Neural cell (in vitro differentiated cells): ENCODE results near the gene KDM4C. TPM values are rescaled to one million over a fixed set of nuclear protein-coding genes. Genes with fewer than 3 reads are reported as not detected.
"Not testable (repeated sequence)": the region's sequence is repeated elsewhere in the genome, so short reads cannot be mapped to it uniquely, and the experiment has no call there.

Source experiments
- H2AFZ ChIP-seq: fragments of 200-600, 300-800 bp; sonication (generic), shearing (Covaris generic); 2 replicates; pipeline ENCODE4 v1.6.0; 2014; ENCODE audit warnings: low read depth, mild to moderate bottlenecking, antibody characterized with exemption, low read length, moderate library complexity
- H3F3A ChIP-seq: fragments of 200-600 bp; shearing (Covaris generic); 2 replicates; pipeline ENCODE4 v1.6.1; 2016; ENCODE audit warnings: mild to moderate bottlenecking, moderate library complexity, mixed read lengths, antibody characterized with exemption, low read length; ENCODE audit not compliant: insufficient read depth, poor library complexity, severe bottlenecking
- H3K27ac ChIP-seq: fragments of 200-600, 300-800 bp; sonication (generic), shearing (Covaris generic); 2 replicates; pipeline ENCODE4 v1.5.1; 2014; ENCODE audit warnings: mild to moderate bottlenecking, low read length, moderate library complexity
- H3K27me3 ChIP-seq: fragments of 300-800, 200-600 bp; sonication (generic), shearing (Covaris generic); 2 replicates; pipeline ENCODE4 v1.6.0; 2014; ENCODE audit warnings: mild to moderate bottlenecking, low read depth, low read length, moderate library complexity; ENCODE audit not compliant: insufficient read depth
- H3K36me3 ChIP-seq: fragments of 300-800, 200-600 bp; sonication (generic), shearing (Covaris generic); 2 replicates; pipeline ENCODE4 v1.5.1; 2014; ENCODE audit warnings: mild to moderate bottlenecking, antibody characterized with exemption, low read length, moderate library complexity; ENCODE audit not compliant: insufficient read depth
- H3K4me2 ChIP-seq: fragments of 300-800, 200-600 bp; sonication (generic), shearing (Covaris generic); 2 replicates; pipeline ENCODE4 v1.6.0; 2014; ENCODE audit warnings: mild to moderate bottlenecking, low read length
- H3K4me3 ChIP-seq: fragments of 300-800, 200-600 bp; sonication (generic), shearing (Covaris generic); 2 replicates; pipeline ENCODE4 v1.5.1; 2014; ENCODE audit warnings: mild to moderate bottlenecking, low read length, moderate library complexity
- H3K79me2 ChIP-seq: fragments of 200-600 bp; shearing (Covaris generic); replicated peaks from 2 replicates; pipeline ENCODE4 v1.6.0; 2014; ENCODE audit warnings: mild to moderate bottlenecking, low read length, moderate library complexity; ENCODE audit not compliant: insufficient read depth
- H3K9ac ChIP-seq: fragments of 300-800, 200-600 bp; sonication (generic), shearing (Covaris generic); 2 replicates; pipeline ENCODE4 v1.6.1; 2016; ENCODE audit warnings: mild to moderate bottlenecking, low read length, mixed read lengths
- H3K9me2 ChIP-seq: fragments of 200-600 bp; shearing (Covaris generic); 2 replicates; pipeline ENCODE4 v1.6.1; 2016; ENCODE audit warnings: mild to moderate bottlenecking, low read length, mixed read lengths; ENCODE audit not compliant: insufficient read depth
- H3K9me3 ChIP-seq: fragments of 200-600, 300-800 bp; sonication (generic), shearing (Covaris generic); 2 replicates; pipeline ENCODE4 v1.6.1; 2016; ENCODE audit warnings: mild to moderate bottlenecking, mixed run types, low read length, moderate library complexity, mixed read lengths
- H4K20me1 ChIP-seq: fragments of 200-600 bp; shearing (Covaris generic); 2 replicates; pipeline ENCODE4 v1.6.1; 2016; ENCODE audit warnings: mild to moderate bottlenecking, mixed run types; ENCODE audit not compliant: insufficient read depth
- EP300 ChIP-seq: fragments of 450-650 bp; conservative IDR thresholded peaks from 2 replicates; pipeline ENCODE4 v1.6.1; 2014; ENCODE audit warnings: antibody characterized with exemption, mild to moderate bottlenecking, moderate library complexity; ENCODE audit not compliant: poor library complexity, severe bottlenecking
- EZH2 ChIP-seq: fragments of 200-600, 300-800 bp; shearing (Covaris generic), sonication (generic); IDR thresholded peaks from 2 replicates; pipeline ENCODE4 v1.6.1; 2014; ENCODE audit warnings: antibody characterized with exemption, low read length, borderline replicate concordance, mild to moderate bottlenecking; ENCODE audit not compliant: insufficient read depth, poor library complexity, severe bottlenecking
- POLR2AphosphoS5 ChIP-seq: IDR thresholded peaks from 2 replicates; pipeline ENCODE4 v1.6.1; 2012
- RAD21 ChIP-seq: fragments of 450-650 bp; conservative IDR thresholded peaks from 2 replicates; pipeline ENCODE4 v1.6.1; 2014; ENCODE audit warnings: antibody characterized with exemption, mild to moderate bottlenecking, moderate library complexity
- SMC3 ChIP-seq: fragments of 450-650 bp; conservative IDR thresholded peaks from 2 replicates; pipeline ENCODE4 v1.6.1; 2014; ENCODE audit warnings: antibody characterized with exemption, mild to moderate bottlenecking, moderate library complexity; ENCODE audit not compliant: poor library complexity
- TAF1 ChIP-seq: IDR thresholded peaks from 2 replicates; pipeline ENCODE4 v1.6.1; 2012; ENCODE audit warnings: low read depth
- polyA plus RNA-seq: library from polyadenylated mRNA; depleted of rRNA; stranded (reverse); fragments of >200 nt; gene quantifications from 2 replicates; pipeline ENCODE4 v1.2.3, GENCODE V29; 2014
- TF ChIP-seq, protein P1 (sequence below): IDR thresholded peaks from 2 replicates; pipeline ENCODE4 v1.6.1; 2012; ENCODE audit warnings: borderline replicate concordance

Gene KDM4C
- polyA plus RNA-seq, 1 donor from 2014 or later, result 21.1 TPM

DNA sequence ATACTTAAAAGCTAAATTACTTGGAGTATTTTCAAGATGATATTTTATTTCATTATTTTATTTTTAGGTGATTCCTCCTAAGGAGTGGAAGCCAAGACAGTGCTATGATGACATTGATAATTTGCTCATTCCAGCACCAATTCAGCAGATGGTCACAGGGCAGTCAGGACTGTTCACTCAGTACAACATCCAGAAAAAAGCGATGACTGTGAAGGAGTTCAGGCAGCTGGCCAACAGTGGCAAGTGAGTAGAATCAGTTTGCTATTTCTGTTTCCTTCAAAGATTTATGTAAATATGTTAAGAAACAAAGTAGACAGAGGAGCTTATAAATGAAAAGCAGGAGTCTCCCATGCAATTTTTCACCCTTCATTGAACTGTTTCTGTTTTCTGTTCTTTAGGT, 47.8 kb downstream of the KDM4C start (continued):
- TF ChIP-seq EZH2, result no peak
- no peak for TF ChIP-seq RAD21
- TF ChIP-seq POLR2AphosphoS5, result no peak

DNA sequence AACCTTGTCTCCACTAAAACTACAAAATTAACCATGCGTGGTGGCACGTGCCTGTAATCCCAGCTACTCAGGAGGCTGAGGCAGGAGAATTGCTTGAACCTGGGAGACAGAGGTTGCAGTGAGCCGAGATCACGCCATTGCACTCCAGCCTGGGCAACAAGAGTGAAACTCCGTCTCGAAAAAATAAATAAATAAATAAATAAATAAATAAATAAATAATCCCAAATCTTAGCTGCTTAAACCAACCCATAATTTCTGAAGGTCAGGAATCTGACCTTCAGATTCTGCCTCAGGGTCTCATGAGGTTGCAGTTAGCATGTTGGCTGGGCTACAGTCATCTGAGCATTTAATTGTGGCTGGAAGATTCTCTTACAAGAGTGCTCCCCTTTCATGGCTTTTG, 48.5 kb downstream of the KDM4C start:
- not testable (repeated sequence) for H2AFZ ChIP-seq, H3F3A ChIP-seq, H3K36me3 ChIP-seq, H3K9me3 ChIP-seq, H3K27me3 ChIP-seq, H3K4me2 ChIP-seq, H3K27ac ChIP-seq, H3K4me3 ChIP-seq, H4K20me1 ChIP-seq, H3K79me2 ChIP-seq, H3K9me2 ChIP-seq, H3K9ac ChIP-seq

DNA sequence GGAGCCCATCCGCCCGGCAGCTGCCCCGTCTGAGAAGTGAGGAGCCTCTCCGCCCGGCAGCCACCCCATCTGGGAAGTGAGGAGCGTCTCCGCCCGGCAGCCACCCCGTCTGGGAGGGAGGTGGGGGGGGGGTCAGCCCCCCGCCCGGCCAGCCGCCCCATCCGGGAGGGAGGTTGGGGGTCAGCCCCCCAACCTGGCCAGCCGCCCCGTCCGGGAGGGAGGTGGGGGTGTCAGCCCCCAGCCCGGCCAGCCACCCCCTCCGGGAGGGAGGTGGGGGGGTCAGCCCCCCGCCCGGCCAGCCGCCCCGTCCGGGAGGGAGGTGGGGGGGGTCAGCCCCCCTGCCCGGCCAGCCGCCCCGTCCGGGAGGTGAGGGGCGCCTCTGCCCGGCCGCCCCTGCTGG, 49.9 kb downstream of the KDM4C start:
- H2AFZ ChIP-seq, H3K27me3 ChIP-seq, H3K36me3 ChIP-seq, H3K4me3 ChIP-seq, H3K9me3 ChIP-seq, H3K4me2 ChIP-seq, H3F3A ChIP-seq, H3K9ac ChIP-seq, H3K79me2 ChIP-seq, H4K20me1 ChIP-seq, H3K27ac ChIP-seq, H3K9me2 ChIP-seq: not testable (repeated sequence)

DNA sequence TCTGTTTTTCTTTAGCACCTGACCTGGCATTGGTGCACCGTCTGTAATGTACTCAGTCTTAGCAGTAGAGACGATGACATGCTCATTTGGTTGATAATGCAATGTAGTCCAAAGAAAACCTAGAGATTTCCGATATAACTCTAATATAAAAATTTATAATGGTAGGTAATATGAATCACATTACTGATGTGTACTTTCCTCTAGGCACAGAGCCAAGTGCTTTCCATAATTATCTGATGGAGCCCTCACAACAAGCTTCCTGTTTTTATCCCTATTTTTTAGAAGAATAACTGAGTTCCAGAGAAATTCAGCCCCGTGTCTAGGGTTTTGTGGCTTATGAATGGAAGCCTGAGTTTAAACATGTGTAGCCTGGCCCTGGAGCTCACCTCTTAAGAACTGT, 53.7 kb downstream of the KDM4C start:
- Histone ChIP-seq H3K36me3 (no peaks in the 10 kb centered on the region), H3F3A (no peaks in the 10 kb centered on the region), H3K27me3 (no peaks in the 10 kb centered on the region), H3K9ac (no peak overlapping the region), H4K20me1 (no peaks in the 10 kb centered on the region), H3K9me2 (no peaks in the 10 kb centered on the region), H3K4me3 (no peak overlapping the region), H3K79me2 (no peaks in the 10 kb centered on the region), H3K27ac (no peak overlapping the region), H3K9me3 (no peaks in the 10 kb centered on the region), H3K4me2 (no peak overlapping the region), H2AFZ (no peak overlapping the region)
- TF ChIP-seq EP300 (no peak), SMC3 (no peak), TAF1 (no peak), RAD21 (no peak), EZH2 (no peak)
- TF ChIP-seq, protein P1, sequence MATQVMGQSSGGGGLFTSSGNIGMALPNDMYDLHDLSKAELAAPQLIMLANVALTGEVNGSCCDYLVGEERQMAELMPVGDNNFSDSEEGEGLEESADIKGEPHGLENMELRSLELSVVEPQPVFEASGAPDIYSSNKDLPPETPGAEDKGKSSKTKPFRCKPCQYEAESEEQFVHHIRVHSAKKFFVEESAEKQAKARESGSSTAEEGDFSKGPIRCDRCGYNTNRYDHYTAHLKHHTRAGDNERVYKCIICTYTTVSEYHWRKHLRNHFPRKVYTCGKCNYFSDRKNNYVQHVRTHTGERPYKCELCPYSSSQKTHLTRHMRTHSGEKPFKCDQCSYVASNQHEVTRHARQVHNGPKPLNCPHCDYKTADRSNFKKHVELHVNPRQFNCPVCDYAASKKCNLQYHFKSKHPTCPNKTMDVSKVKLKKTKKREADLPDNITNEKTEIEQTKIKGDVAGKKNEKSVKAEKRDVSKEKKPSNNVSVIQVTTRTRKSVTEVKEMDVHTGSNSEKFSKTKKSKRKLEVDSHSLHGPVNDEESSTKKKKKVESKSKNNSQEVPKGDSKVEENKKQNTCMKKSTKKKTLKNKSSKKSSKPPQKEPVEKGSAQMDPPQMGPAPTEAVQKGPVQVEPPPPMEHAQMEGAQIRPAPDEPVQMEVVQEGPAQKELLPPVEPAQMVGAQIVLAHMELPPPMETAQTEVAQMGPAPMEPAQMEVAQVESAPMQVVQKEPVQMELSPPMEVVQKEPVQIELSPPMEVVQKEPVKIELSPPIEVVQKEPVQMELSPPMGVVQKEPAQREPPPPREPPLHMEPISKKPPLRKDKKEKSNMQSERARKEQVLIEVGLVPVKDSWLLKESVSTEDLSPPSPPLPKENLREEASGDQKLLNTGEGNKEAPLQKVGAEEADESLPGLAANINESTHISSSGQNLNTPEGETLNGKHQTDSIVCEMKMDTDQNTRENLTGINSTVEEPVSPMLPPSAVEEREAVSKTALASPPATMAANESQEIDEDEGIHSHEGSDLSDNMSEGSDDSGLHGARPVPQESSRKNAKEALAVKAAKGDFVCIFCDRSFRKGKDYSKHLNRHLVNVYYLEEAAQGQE, result no peak
